Duodenal mucosa (tissue), 2 donors: ENCODE data around the gene LYL1.
A peak's percentile ranks its signal among the peaks of the same experiment; 100 is the strongest.

Experiments
- H3K27ac ChIP-seq: one replicate; pipeline ENCODE4 v1.7.0; 2013; ENCODE audit warnings: low read depth, low read length
- H3K27me3 ChIP-seq, 2 donors: one replicate each; pipeline ENCODE4 v1.7.0; 2013; ENCODE audit warnings: low read length in 2 of 2, control low read depth in 1 of 2; ENCODE audit not compliant: insufficient read depth in 2 of 2, control insufficient read depth in 1 of 2
- H3K36me3 ChIP-seq, 2 donors: one replicate each; pipeline ENCODE4 v1.7.0; 2013; ENCODE audit warnings: low read length in 2 of 2, control low read depth in 1 of 2; ENCODE audit not compliant: insufficient read depth in 2 of 2, control insufficient read depth in 1 of 2
- H3K4me1 ChIP-seq, 2 donors: one replicate each; pipeline ENCODE4 v1.7.0; 2013; ENCODE audit warnings: low read length in 2 of 2, control low read depth in 1 of 2; ENCODE audit not compliant: insufficient read depth in 2 of 2, control insufficient read depth in 1 of 2
- H3K4me3 ChIP-seq, 2 donors: one replicate each; pipeline ENCODE4 v1.7.0; 2013; ENCODE audit warnings: low read length in 2 of 2, low read depth in 1 of 2
- H3K9ac ChIP-seq, 2 donors: one replicate each; pipeline ENCODE4 v1.7.0; 2013; ENCODE audit warnings: low read length in 2 of 2, low read depth in 1 of 2
- H3K9me3 ChIP-seq, 2 donors: one replicate each; pipeline ENCODE4 v1.7.0; 2013; ENCODE audit warnings: low read length in 2 of 2, control low read depth in 1 of 2; ENCODE audit not compliant: control insufficient read depth in 1 of 2

Gene LYL1

DNA sequence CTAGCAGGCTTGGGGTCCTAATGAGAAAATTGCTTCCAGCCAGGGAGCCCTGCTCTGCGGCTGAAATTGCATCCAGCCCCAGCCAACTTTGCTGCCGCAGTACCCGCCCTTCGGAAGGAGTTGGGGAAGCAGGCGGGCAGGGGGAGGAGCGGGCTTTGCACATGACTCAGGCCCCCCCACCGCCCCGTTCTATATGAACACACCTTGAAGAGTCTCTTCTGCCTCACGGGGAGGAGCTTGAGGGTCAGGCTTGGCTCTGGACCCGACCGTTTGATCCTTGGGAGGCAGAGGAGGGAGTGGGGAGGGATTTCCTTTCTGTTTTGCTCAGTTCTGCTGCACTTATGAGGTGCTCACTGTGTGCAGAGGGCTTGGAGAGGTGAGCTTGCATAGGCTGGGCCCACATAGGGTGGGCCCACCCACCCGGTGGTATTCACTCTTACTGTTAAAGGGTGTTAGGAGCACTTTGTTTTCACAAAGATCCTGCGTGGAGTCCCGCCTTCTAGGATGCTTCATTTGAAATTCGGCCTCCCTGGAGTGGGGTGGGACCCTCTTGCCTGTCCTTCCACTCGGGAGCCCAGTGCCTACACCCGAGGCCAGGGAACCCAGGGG, 46.5 kb downstream of the LYL1 start:
- H3K9ac ChIP-seq = peak overlapping the region; percentile 20 to 27
- no peaks in the 10 kb centered on the region for H3K9me3 ChIP-seq
- no peaks in the 10 kb centered on the region for H3K36me3 ChIP-seq
- peak overlapping the region; percentile 5 to 38 for H3K4me3 ChIP-seq
- H3K4me1 ChIP-seq = peaks cover 77 to 79% of the 10 kb centered on the region in 2 donors
- H3K27me3 ChIP-seq = no peaks in the 10 kb centered on the region
- H3K27ac ChIP-seq = peak overlapping the region; percentile 58

DNA sequence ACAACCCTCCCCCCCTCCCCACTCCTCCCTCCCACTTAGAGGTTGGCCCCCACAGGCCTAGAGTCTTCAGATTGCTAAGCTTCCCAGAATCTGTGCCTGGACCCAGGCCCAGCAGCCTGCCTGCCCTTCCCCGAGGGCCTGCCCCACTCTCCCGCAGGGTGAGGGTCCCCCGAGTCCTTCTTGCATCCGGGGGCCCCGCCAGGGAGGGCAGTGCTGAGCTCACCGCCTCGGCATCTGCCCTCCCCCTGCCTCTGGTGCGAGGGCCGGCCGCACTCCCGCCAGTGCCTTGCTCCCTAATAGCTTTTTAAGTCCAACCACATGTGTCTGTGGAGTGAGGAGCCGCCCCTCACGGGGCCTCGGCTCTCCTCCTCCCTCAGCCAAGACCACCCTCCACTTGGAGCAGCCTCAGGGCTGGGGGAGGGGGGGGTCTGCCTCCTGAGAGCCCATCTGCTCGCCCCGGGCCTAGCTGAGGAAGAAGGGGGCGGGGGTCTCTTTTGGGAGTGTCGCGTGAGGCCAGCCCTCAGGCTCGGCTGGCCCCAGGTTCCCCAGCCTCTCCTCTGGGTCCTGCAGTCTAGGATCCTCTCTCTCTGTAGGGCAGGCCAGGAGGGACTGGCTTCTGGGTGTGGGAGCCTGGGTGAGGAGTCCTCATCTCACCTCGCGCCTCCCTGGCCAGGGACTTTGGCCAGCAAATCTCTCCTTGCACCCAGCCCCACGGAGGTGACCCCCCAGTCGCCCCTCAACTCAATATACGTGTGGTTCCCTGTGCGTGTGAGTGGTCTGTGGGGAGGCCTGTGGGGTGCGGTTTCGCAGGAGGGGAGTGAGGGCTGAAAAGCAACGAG, 47.2 kb downstream of the LYL1 start:
- Histone ChIP-seq H3K4me1 (peaks cover 76 to 78% of the 10 kb centered on the region in 2 donors), H3K27me3 (no peaks in the 10 kb centered on the region), H3K27ac (peak overlapping the region; percentile 58), H3K4me3 (peak overlapping the region; percentile 5 to 38), H3K9ac (peak overlapping the region; percentile 20 to 27), H3K36me3 (no peaks in the 10 kb centered on the region), H3K9me3 (no peaks in the 10 kb centered on the region)

DNA sequence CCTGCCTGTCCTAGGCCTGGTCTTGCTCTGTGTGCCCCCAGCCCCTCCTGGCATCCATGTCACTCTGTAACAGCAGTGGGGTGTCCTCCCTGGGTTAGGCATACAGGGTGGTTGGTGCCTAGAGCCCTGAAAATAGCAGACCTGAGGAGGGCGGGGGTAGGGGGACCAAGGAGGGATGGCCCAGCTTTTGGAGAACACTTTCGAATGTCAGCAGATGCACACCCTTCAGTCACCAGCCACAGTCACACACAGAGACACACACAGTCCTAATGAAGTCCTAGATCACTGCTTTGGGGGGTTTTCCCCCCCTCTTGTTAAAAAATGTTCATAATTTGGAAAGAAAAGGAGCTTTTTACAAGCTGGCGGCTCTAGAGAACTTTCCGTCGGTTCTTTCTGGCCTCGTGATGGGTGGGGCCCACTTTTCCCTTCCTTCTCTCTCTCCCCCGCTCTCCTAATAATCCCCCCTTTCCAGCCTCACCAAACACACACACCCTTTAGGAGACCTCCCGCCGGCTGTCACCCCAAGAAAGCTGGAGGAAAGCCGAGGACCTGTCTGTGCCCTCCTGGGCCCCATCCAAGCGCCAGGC, 47.9 kb downstream of the LYL1 start:
- Histone ChIP-seq H3K9ac (peak overlapping the region; percentile 12 to 32), H3K27me3 (no peaks in the 10 kb centered on the region), H3K9me3 (no peaks in the 10 kb centered on the region), H3K4me3 (no peak overlapping the region), H3K4me1 (peaks cover 70 to 73% of the 10 kb centered on the region in 2 donors), H3K36me3 (no peaks in the 10 kb centered on the region), H3K27ac (peak overlapping the region; percentile 58)

DNA sequence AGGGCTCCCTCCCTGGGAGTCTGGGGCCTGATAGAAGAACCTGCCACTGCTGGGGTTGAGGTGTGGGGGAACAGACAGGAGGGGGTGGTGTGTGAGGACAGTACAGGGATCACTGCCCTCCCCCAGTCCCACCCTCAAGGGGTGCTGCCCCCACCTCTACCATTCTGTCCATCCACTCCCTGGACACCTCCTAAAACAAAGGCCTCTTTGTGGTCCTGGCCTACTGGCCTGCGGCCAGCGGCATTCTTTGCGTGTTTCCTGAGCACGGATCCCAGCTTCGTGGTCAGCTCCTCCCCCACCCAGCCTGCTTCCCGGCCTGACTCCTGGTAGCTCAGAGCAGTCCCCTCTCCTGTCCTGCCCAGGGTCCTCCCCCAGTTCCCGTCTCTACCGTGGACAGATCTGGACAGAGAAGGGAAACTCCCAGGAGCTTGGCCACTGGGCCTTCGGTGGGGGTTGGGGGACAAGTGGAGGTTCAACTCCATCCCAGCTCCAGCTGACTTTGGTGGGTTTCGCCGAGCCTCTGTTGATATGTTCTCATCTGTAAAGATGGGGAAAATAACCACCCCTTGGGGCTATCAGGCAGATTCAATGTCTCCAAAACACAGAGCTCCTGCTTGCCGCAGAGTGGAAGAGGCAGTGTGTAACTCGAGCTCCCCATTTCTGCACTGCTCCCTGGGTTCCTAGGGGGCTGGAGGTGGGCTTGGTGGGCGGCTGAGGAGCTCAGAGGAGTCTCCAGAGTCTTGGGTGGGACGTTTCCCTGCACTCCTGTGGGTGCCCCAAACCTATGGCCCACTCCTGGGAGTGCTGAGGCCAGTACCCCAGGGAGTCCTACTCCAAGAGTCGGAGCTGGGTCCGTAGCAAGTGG, 48.7 kb downstream of the LYL1 start:
- Histone ChIP-seq H3K9me3 (no peaks in the 10 kb centered on the region), H3K27ac (peak overlapping the region; percentile 58), H3K4me3 (no peak overlapping the region), H3K4me1 (peaks cover 70 to 73% of the 10 kb centered on the region in 2 donors), H3K27me3 (no peaks in the 10 kb centered on the region), H3K36me3 (no peaks in the 10 kb centered on the region), H3K9ac (peak overlapping the region; percentile 3 to 32)

DNA sequence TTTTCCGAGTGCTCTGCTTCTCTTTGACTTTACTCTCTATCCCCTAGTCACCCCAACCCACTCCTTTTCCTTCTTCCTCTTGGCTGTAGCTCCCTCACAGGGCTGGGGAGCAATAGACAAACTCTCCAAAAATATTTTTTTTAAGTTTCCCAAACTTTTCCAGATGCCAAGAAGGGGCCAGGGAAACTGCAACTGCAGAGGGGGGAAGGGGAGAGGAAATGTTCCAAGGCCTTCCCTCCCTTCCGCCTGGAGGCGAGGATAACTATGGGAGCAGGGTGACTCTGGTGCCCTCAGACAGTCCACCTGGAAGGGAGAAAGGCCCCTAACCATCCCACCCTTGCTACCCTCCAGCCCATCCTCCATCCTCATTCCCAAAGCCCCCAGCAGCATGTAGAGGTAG, 49.4 kb downstream of the LYL1 start:
- H3K9me3 ChIP-seq = no peaks in the 10 kb centered on the region
- no peaks in the 10 kb centered on the region for H3K27me3 ChIP-seq
- H3K9ac ChIP-seq = no peak overlapping the region
- H3K36me3 ChIP-seq = no peaks in the 10 kb centered on the region
- H3K27ac ChIP-seq = peak overlapping the region; percentile 17
- no peak overlapping the region for H3K4me3 ChIP-seq
- H3K4me1 ChIP-seq = peaks cover 70 to 73% of the 10 kb centered on the region in 2 donors

DNA sequence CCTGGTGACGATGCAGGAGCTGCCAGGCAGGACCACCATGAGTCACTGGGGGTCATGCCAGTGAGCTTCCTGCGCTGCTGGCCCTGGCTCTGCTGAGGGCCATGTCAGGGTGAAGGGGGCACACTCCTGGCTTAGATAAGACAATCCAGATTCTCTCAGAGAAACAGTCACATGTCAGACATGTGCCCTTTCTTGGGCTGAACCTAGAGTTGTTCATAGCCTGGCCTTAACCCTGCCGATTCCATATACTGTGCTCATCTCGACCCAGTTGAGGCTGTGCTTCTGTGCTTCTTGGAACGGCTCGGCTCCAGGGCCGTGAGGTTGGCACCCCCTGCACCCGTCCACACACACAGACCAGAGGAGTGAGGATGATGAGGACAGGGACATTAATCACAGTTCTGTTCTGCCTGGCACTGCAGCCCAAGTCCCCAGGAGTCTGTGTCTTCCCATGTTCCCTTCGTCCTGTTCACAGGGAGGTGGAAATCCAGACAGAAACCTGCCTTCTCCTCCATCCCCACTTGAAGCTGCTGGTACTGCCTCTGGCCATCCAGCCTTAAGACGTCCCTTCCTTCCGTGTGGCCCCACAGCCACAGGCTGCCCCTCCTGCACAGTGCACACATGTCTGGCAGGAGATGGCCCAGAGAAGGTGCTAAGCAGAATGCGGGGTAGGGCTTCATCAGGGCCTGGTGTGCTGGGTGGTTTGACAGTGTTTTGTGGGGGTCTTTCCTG, 50.0 kb downstream of the LYL1 start:
- H3K4me1 ChIP-seq = peaks cover 67% of the 10 kb centered on the region in 2 donors
- H3K9ac ChIP-seq = peak overlapping the region in 1 of 2 donors; percentile 57
- H3K27me3 ChIP-seq = no peaks in the 10 kb centered on the region
- no peaks in the 10 kb centered on the region for H3K9me3 ChIP-seq
- no peak overlapping the region for H3K4me3 ChIP-seq
- no peaks in the 10 kb centered on the region for H3K36me3 ChIP-seq
- H3K27ac ChIP-seq = no peak overlapping the region

DNA sequence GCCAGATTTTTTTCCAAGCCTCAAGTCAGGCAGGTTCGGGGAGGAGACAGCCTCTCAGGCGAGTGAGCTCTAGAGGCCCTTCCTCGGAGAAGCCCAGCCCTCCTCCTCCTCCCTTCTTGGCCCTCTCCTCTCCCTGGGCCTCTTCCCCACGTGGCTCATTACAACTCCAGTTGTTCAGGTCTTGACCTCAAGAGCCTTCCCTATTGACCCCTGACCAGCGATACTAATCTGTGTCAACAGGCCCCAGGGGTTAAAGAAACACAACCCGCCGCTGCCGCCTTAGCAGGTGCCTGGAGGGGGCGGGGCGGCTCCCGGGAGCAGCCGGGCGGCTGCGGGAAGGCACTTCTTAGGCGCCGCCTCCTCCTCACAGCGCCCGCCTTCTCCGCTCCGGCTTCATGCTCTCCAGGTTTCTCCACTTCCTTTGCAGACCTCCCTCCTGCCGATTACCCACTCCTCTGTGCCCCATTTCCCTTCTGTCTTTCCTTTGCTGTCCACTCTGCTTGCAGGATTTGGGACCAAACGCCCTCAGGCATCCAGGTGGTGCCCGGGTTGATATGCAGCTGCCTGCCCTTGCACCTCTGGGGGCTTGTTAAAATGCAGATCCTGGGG, 51.0 kb downstream of the LYL1 start:
- peak overlapping the region in 1 of 2 donors; percentile 57 for H3K9ac ChIP-seq
- no peaks in the 10 kb centered on the region for H3K36me3 ChIP-seq
- H3K4me3 ChIP-seq = peak overlapping the region; percentile 45 to 48
- no peak overlapping the region for H3K27ac ChIP-seq
- no peaks in the 10 kb centered on the region for H3K9me3 ChIP-seq
- H3K27me3 ChIP-seq = no peaks in the 10 kb centered on the region
- peaks cover 58% of the 10 kb centered on the region in 2 donors for H3K4me1 ChIP-seq

DNA sequence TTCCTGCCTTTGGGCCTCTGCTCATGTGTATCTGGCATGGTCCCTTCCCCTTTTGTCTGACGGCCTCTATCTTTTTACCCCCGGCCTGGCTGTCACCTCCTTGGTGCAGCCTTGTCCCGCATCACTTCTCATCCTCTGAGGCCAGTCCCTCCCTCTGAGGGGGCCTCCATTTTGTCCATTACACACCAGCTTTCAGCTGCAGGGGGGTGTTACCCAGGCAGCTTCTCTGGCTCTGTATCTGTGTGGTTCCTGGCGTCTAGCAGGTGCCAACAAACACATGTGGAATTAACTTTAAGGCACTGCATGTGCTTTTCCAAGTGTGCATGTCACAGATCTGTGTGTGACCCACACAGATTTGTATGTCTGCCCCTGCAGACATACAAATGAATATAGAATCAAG, 52.4 kb downstream of the LYL1 start:
- no peak overlapping the region for H3K27ac ChIP-seq
- peaks cover 0 to 2% of the 10 kb centered on the region in 2 donors for H3K36me3 ChIP-seq
- no peaks in the 10 kb centered on the region for H3K27me3 ChIP-seq
- H3K4me1 ChIP-seq = peaks cover 44 to 46% of the 10 kb centered on the region in 2 donors
- no peak overlapping the region for H3K4me3 ChIP-seq
- no peaks in the 10 kb centered on the region for H3K9me3 ChIP-seq
- no peak overlapping the region for H3K9ac ChIP-seq
